ENCODE data around the gene CERS1.

CERS1 gene

GRCh38 chr19:18855647-18856384 lies 40.1 kb downstream of the CERS1 start:
- no peak for DNase-seq

- DNase-seq: no peak
Observed at GRCh38 chr19:18854982-18855381, 41.0 kb downstream of the CERS1 start.

GRCh38 chr19:18853755-18854427 lies 42.1 kb downstream of the CERS1 start:
- no peak for DNase-seq

- DNase-seq: no peak
Observed at GRCh38 chr19:18852648-18853047, 43.3 kb downstream of the CERS1 start.

GRCh38 chr19:18851673-18852325 lies 44.2 kb downstream of the CERS1 start:
- no peak for DNase-seq

GRCh38 chr19:18850471-18851375 lies 45.2 kb downstream of the CERS1 start:
- no peak for DNase-seq

GRCh38 chr19:18849838-18850400 lies 46.0 kb downstream of the CERS1 start:
- DNase-seq: no peak

GRCh38 chr19:18848878-18849661 lies 46.9 kb downstream of the CERS1 start:
- peak; percentile 26 for DNase-seq

- DNase-seq: no peak
Observed at GRCh38 chr19:18847549-18848463, 48.2 kb downstream of the CERS1 start.

- DNase-seq: peak; percentile 86
Observed at GRCh38 chr19:18846862-18847548, 49.0 kb downstream of the CERS1 start.

- no peak for DNase-seq
Observed at GRCh38 chr19:18845961-18846360, 50.0 kb downstream of the CERS1 start.

GRCh38 chr19:18844806-18845329 lies 51.1 kb downstream of the CERS1 start:
- no peak for DNase-seq

- DNase-seq: no peak
Observed at GRCh38 chr19:18843960-18844359, 52.0 kb downstream of the CERS1 start.

GRCh38 chr19:18842166-18842565 lies 53.8 kb downstream of the CERS1 start:
- no peak for DNase-seq

- no peak for DNase-seq
Observed at GRCh38 chr19:18841400-18841799, 54.6 kb downstream of the CERS1 start.

GRCh38 chr19:18840288-18841267 lies 55.4 kb downstream of the CERS1 start:
- no peak for DNase-seq

GRCh38 chr19:18839465-18840287 lies 56.3 kb downstream of the CERS1 start:
- DNase-seq: no peak

- no peak for DNase-seq
Observed at GRCh38 chr19:18834644-18834984, 61.3 kb downstream of the CERS1 start.
